Liver (tissue), 9 donors: Measurements from ENCODE around the gene HIPK3. TPM values are rescaled to one million over a fixed set of nuclear protein-coding genes. Genes with fewer than 3 reads are reported as not detected.
"Not testable (repeated sequence)": the region's sequence is repeated elsewhere in the genome, so short reads cannot be mapped to it uniquely, and the experiment has no call there.

Source experiments
- DNase-seq: peaks from one replicate; pipeline ENCODE4 v3.0.0-alpha.2; 2017; ENCODE audit warnings: low spot score
- H3K27ac ChIP-seq, 2 donors: one replicate each; pipeline ENCODE4 v1.7.0; 2013; ENCODE audit warnings: inconsistent platforms in 2 of 2, low read length in 2 of 2, control low read depth in 1 of 2, low read depth in 1 of 2, mild to moderate bottlenecking in 1 of 2
- H3K27me3 ChIP-seq, 4 donors: one replicate each; pipeline versions ENCODE4 v1.6.1 to v1.7.0; 2013; ENCODE audit warnings: low read length in 3 of 4, inconsistent platforms in 1 of 4, mild to moderate bottlenecking in 1 of 4, moderate library complexity in 1 of 4; ENCODE audit not compliant: control insufficient read depth in 4 of 4, insufficient read depth in 4 of 4
- H3K36me3 ChIP-seq, 4 donors: one replicate each; pipeline versions ENCODE4 v1.6.1 to v1.7.0; 2013; ENCODE audit warnings: low read length in 3 of 4, mild to moderate bottlenecking in 3 of 4, low read depth in 1 of 4, moderate library complexity in 1 of 4; ENCODE audit not compliant: control insufficient read depth in 4 of 4, insufficient read depth in 3 of 4
- H3K4me1 ChIP-seq, 4 donors: one replicate each; pipeline versions ENCODE4 v1.6.1 to v1.7.0; 2013; ENCODE audit warnings: low read length in 3 of 4, mild to moderate bottlenecking in 3 of 4, moderate library complexity in 1 of 4; ENCODE audit not compliant: control insufficient read depth in 4 of 4, insufficient read depth in 4 of 4
- H3K4me3 ChIP-seq, 3 donors: one replicate each; pipeline versions ENCODE4 v1.6.1 to v1.7.0; 2013; ENCODE audit warnings: low read length in 3 of 3, control low read depth in 1 of 3, low read depth in 1 of 3, mild to moderate bottlenecking in 1 of 3
- H3K9ac ChIP-seq, 2 donors: one replicate each; pipeline ENCODE4 v1.7.0; 2013; ENCODE audit warnings: low read length in 2 of 2, mild to moderate bottlenecking in 2 of 2, moderate library complexity in 2 of 2, control low read depth in 1 of 2, low read depth in 1 of 2
- H3K9me3 ChIP-seq, 4 donors: one replicate each; pipeline versions ENCODE4 v1.6.1 to v1.7.0; 2013; ENCODE audit warnings: low read length in 3 of 4; ENCODE audit not compliant: control insufficient read depth in 4 of 4
- ATF3 ChIP-seq: IDR thresholded peaks from 2 replicates; pipeline ENCODE4 v1.6.1; 2016; ENCODE audit warnings: antibody characterized with exemption
- CTCF ChIP-seq: fragments of 150-350 bp; IDR thresholded peaks from 2 replicates; pipeline ENCODE4 v1.5.1; 2017; ENCODE audit warnings: improper control_type of control experiment, low read depth, low read length; ENCODE audit not compliant: missing input control
- EGR1 ChIP-seq, 2 donors: IDR thresholded peaks; 2 replicates each; pipeline ENCODE4 v1.6.1; 2016 to 2018; ENCODE audit warnings: antibody characterized with exemption in 2 of 2, low read depth in 2 of 2
- FOXA1 ChIP-seq: IDR thresholded peaks from 2 replicates; pipeline ENCODE4 v1.6.1; 2016; ENCODE audit warnings: antibody characterized with exemption
- FOXA2 ChIP-seq: IDR thresholded peaks from 2 replicates; pipeline ENCODE4 v1.6.1; 2016; ENCODE audit warnings: antibody characterized with exemption
- GABPA ChIP-seq, 2 donors: IDR thresholded peaks in 1 of 2; conservative IDR thresholded peaks in 1 of 2; 2 replicates each; pipeline ENCODE4 v1.6.1; 2016; ENCODE audit warnings: antibody characterized with exemption in 2 of 2, mild to moderate bottlenecking in 1 of 2, moderate library complexity in 1 of 2
- HNF4A ChIP-seq, 2 donors: conservative IDR thresholded peaks; 2 replicates each; pipeline ENCODE4 v1.6.1; 2016; ENCODE audit warnings: antibody characterized with exemption in 2 of 2, mild to moderate bottlenecking in 2 of 2
- JUND ChIP-seq, 2 donors: IDR thresholded peaks; 2 replicates each; pipeline ENCODE4 v1.6.1; 2016; ENCODE audit warnings: antibody characterized with exemption in 2 of 2
- NR2F2 ChIP-seq: IDR thresholded peaks from 2 replicates; pipeline ENCODE4 v1.6.1; 2016; ENCODE audit warnings: antibody characterized with exemption
- RXRA ChIP-seq, 2 donors: IDR thresholded peaks; 2 replicates each; pipeline ENCODE4 v1.6.1; 2017 to 2018; ENCODE audit warnings: antibody characterized with exemption in 2 of 2, mild to moderate bottlenecking in 1 of 2
- SP1 ChIP-seq: IDR thresholded peaks from 2 replicates; pipeline ENCODE4 v1.6.1; 2018; ENCODE audit warnings: antibody characterized with exemption, mild to moderate bottlenecking
- YY1 ChIP-seq: IDR thresholded peaks from 2 replicates; pipeline ENCODE4 v1.6.1; 2016; ENCODE audit warnings: antibody characterized with exemption, mild to moderate bottlenecking
- ZBTB33 ChIP-seq: IDR thresholded peaks from 2 replicates; pipeline ENCODE4 v1.6.1; 2016; ENCODE audit warnings: antibody characterized with exemption
- WGBS: extraction: QIAGEN DNeasy Blood & Tissue Kit; methylation state at CpG from one replicate; pipeline ENCODE4 v1.1.7; 2013; 5-methylcytosine and 5-hydroxymethylcytosine counted together
- polyA plus RNA-seq, 2 donors: library from polyadenylated mRNA; stranded (reverse) in 1 of 2; unstranded in 1 of 2; fragments of 200-250 nt in 1 of 2; fragments of >200 nt in 1 of 2; fragmentation: Nextera tagmentation in 1 of 2; extraction: Ambion mirVana in 1 of 2; gene quantifications; one replicate each; pipeline versions ENCODE4 v1.2.1 to v1.2.3, GENCODE V29; 2013 to 2015
- total RNA-seq, 2 donors: library from RNA; depleted of rRNA; stranded (reverse); fragments of >200 nt; gene quantifications; one replicate each; pipeline ENCODE4 v1.2.3, GENCODE V29; 2014
- TF ChIP-seq, protein P1 (sequence below): IDR thresholded peaks from 2 replicates; pipeline ENCODE4 v1.6.1; 2016; ENCODE audit warnings: antibody characterized with exemption
- donor health status: healthy.
- donor health status: healthy.
- donor health status: healthy.
- donor health status: healthy.
- donor health status: healthy.

The HIPK3 gene
- total and polyA plus RNA-seq, 4 donors, result 12.0 to 67.5 (median 27.6) TPM

- Histone ChIP-seq H3K27me3 (no peaks in the 10 kb centered on the region), H3K4me1 (peaks cover 4 to 26% (median 19%) of the 10 kb centered on the region in 4 donors)
Measured at GRCh38 chr11:33259869-33260268, 2.7 kb downstream of the HIPK3 start.

DNA sequence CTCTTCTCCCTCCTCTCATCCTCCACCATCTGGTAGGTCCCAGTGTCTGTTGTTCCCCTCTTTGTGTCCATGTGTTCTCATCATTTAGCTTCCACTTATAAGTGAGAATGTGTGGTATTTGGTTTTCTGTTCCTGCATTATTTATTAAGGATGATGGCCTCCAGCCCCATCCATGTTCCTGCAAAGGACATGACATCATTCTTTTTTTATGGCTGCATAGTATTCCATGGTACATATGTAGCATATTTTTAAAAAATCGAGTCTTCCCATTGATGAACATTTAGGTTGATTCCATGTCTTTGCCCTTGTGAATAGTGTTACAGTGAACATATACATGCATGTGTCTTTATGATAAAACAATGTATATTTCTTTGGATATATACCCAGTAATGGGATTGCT is 4.2 kb downstream of the HIPK3 start:
- H3K27me3 ChIP-seq, H3K9me3 ChIP-seq, H3K27ac ChIP-seq, H3K4me3 ChIP-seq, H3K36me3 ChIP-seq, DNase-seq, H3K9ac ChIP-seq: not testable (repeated sequence)
- H3K4me1 ChIP-seq, result peaks cover 5 to 26% (median 19%) of the 10 kb centered on the region in 4 donors
- 94% methylated on average over 1 of the region's 1 CpG for WGBS

More at GRCh38 chr11:33259869-33260268, 2.7 kb downstream of the HIPK3 start:
- no peak for DNase-seq
- Histone ChIP-seq H3K9me3 (no peaks in the 10 kb centered on the region), H3K36me3 (no peaks in the 10 kb centered on the region), H3K27ac (peak overlapping the region; percentile 99 to 100), H3K9ac (peak overlapping the region; percentile 10 to 94), H3K4me3 (peak overlapping the region; percentile 35 to 71 (median 44))
- 49% methylated on average over 2 of the region's 2 CpGs for WGBS
- TF ChIP-seq YY1, result peak; percentile 26
- TF ChIP-seq, protein P1, sequence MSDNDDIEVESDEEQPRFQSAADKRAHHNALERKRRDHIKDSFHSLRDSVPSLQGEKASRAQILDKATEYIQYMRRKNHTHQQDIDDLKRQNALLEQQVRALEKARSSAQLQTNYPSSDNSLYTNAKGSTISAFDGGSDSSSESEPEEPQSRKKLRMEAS, result no peak
- TF ChIP-seq EGR1 (IDR thresholded peaks at IDR 0.05; ENCODE audit: low read depth in 2 of 2), result no peak
- TF ChIP-seq FOXA1, result no peak

- no peak overlapping the region for H3K4me3 ChIP-seq
- H3K9ac ChIP-seq, result no peak overlapping the region
- H3K27ac ChIP-seq, result no peak overlapping the region
Measured at GRCh38 chr11:33262011-33262645, 4.9 kb downstream of the HIPK3 start.

More at GRCh38 chr11:33262011-33262645, 4.9 kb downstream of the HIPK3 start:
- no peak for DNase-seq
- peaks cover 9 to 23% (median 18%) of the 10 kb centered on the region in 4 donors for H3K4me1 ChIP-seq
- H3K27me3 ChIP-seq, result no peaks in the 10 kb centered on the region
- H3K36me3 ChIP-seq, result no peaks in the 10 kb centered on the region
- no peaks in the 10 kb centered on the region for H3K9me3 ChIP-seq
- TF ChIP-seq GABPA (IDR thresholded peaks at IDR 0.05 in 1 of 2, conservative IDR thresholded peaks at IDR 0.05 in 1 of 2), result no peak
- no peak for TF ChIP-seq FOXA1
- TF ChIP-seq, protein P1, result no peak
- TF ChIP-seq ZBTB33, result no peak
- TF ChIP-seq JUND (IDR thresholded peaks at IDR 0.05), result no peak
- no peak for TF ChIP-seq YY1
- no peak for TF ChIP-seq RXRA (IDR thresholded peaks at IDR 0.05)
- TF ChIP-seq ATF3, result no peak
- no peak for TF ChIP-seq NR2F2
- no peak for TF ChIP-seq CTCF
- no peak for TF ChIP-seq HNF4A (conservative IDR thresholded peaks at IDR 0.05)
- no peak for TF ChIP-seq SP1
- TF ChIP-seq FOXA2, result no peak
